Right atrium auricular region (tissue), 2 donors: ENCODE data around the gene GMDS. TPM values are rescaled to one million over a fixed set of nuclear protein-coding genes. Genes with fewer than 3 reads are reported as not detected.

Experiments used
- DNase-seq: peaks from one replicate; pipeline ENCODE4 v3.0.0-alpha.2; 2019; ENCODE audit warnings: low spot score
- H3K27ac ChIP-seq, 2 donors: fragments of 200-600 bp; sonication (generic); 1 replicate in 1 of 2; 2 replicates in 1 of 2; pipeline ENCODE4 v1.5.1; 2016 to 2019
- H3K27me3 ChIP-seq, 2 donors: fragments of 200-600 bp; sonication (generic); one replicate each; pipeline versions ENCODE4 v1.5.1 to v1.6.0; 2017 to 2019
- H3K36me3 ChIP-seq: fragments of 200-600 bp; sonication (generic); one replicate; pipeline ENCODE4 v1.5.1; 2016
- H3K4me1 ChIP-seq, 2 donors: fragments of 200-600 bp; sonication (generic); one replicate each; pipeline versions ENCODE4 v1.5.1 to v1.6.0; 2017 to 2019
- H3K4me3 ChIP-seq, 2 donors: fragments of 200-600 bp; sonication (generic); 1 replicate in 1 of 2; 2 replicates in 1 of 2; pipeline ENCODE4 v1.5.1; 2017 to 2019; ENCODE audit warnings: mild to moderate bottlenecking in 1 of 2, moderate library complexity in 1 of 2
- H3K9me3 ChIP-seq, 2 donors: fragments of 200-600 bp; sonication (generic); one replicate each; pipeline ENCODE4 v1.5.1; 2019
- total RNA-seq, 2 donors: library from RNA; depleted of rRNA; stranded (reverse); fragments of >200 nt; gene quantifications; one replicate each; pipeline ENCODE4 v1.1.0, GENCODE V29; 2016
- TF ChIP-seq, protein P1 (sequence below), 2 donors: fragments of 200-600 bp; sonication (generic); IDR thresholded peaks; one replicate each; pipeline ENCODE4 v1.5.1; 2019; ENCODE audit warnings: antibody characterized with exemption in 2 of 2

The GMDS gene
- total RNA-seq, 2 donors from 2014 or later: 11.1 to 11.8 TPM

DNA sequence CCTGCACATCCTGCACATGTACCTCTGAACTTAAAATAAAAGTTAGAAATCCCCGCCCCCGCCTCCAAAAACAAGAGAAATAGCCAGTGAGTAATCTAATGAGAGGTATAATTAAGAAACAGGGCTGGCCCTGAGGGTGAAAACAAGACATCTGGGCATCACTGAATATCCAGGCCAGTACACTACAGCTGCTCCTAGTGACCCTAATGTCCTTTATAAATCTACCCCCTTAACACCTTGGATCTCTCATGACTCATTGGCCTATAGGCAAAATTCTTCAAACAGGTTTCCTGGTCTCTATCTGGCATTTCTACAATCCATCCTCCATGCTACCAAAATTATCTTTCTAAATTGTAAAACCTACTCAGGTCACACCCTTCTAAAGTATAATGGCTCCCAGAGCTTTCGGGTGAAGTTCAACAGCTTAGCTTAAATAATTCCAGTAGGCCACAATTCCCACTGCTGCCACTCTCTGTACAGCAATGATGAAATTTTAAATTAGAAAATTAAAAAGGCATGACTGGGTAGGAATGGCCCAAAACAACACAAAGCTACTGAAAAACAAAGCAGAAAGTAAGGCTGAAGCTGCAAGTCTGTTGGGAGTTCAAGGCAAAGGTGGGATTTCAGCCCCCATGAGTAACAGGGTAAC lies 260.9 kb downstream of the GMDS start:
- TF ChIP-seq, protein P1, sequence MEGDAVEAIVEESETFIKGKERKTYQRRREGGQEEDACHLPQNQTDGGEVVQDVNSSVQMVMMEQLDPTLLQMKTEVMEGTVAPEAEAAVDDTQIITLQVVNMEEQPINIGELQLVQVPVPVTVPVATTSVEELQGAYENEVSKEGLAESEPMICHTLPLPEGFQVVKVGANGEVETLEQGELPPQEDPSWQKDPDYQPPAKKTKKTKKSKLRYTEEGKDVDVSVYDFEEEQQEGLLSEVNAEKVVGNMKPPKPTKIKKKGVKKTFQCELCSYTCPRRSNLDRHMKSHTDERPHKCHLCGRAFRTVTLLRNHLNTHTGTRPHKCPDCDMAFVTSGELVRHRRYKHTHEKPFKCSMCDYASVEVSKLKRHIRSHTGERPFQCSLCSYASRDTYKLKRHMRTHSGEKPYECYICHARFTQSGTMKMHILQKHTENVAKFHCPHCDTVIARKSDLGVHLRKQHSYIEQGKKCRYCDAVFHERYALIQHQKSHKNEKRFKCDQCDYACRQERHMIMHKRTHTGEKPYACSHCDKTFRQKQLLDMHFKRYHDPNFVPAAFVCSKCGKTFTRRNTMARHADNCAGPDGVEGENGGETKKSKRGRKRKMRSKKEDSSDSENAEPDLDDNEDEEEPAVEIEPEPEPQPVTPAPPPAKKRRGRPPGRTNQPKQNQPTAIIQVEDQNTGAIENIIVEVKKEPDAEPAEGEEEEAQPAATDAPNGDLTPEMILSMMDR (IDR thresholded peaks at IDR 0.05): no peak
- H3K36me3 ChIP-seq: no peaks in the 10 kb centered on the region
- H3K27ac ChIP-seq: no peak overlapping the region
- H3K4me3 ChIP-seq: no peak overlapping the region
- H3K4me1 ChIP-seq: no peaks in the 10 kb centered on the region
- H3K27me3 ChIP-seq: no peaks in the 10 kb centered on the region
- peaks cover 0 to 26% of the 10 kb centered on the region in 2 donors for H3K9me3 ChIP-seq
- DNase-seq: no peak

DNA sequence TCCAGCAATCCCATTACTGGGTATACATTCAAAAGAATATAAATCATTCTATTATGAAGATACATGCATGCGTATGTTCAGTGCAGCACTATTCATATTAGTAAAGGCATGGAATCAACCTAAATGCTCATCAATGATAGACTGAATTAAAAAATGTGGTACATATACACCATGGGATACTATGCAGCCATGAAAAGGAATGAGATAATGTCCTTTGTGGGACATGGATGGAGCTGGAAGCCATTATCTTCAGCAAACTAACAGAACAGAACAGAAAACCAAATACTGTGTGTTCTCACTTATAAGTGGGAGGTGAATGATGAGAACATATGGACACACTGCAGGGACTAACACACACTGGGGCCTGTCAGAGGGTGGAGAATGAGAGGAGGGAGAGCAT lies 261.6 kb downstream of the GMDS start:
- no peak overlapping the region for H3K27ac ChIP-seq
- no peaks in the 10 kb centered on the region for H3K4me1 ChIP-seq
- peaks cover 0 to 26% of the 10 kb centered on the region in 2 donors for H3K9me3 ChIP-seq
- no peak for DNase-seq
- H3K36me3 ChIP-seq: no peaks in the 10 kb centered on the region
- no peak overlapping the region for H3K4me3 ChIP-seq
- TF ChIP-seq, protein P1 (IDR thresholded peaks at IDR 0.05): no peak
- no peaks in the 10 kb centered on the region for H3K27me3 ChIP-seq

DNA sequence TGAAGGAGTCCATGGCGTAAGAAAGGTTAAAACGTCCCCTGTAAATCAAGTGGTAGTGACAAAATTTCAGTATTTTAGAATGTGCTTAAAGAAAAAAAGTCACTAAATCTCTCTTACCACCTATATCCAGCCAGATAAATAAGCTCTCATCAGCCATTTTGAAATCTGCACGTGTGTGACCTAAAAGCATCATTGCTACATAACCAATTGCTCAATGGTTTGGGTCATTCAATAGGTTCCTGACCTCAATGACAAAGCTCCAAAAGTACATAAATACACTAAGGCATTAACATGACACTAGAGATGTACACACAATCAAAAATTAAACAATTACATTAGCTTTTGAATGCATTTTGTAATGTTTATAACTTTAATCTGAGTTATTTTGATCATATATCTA lies 272.4 kb downstream of the GMDS start:
- Histone ChIP-seq H3K4me1 (no peaks in the 10 kb centered on the region), H3K4me3 (no peak overlapping the region), H3K36me3 (no peaks in the 10 kb centered on the region), H3K9me3 (no peaks in the 10 kb centered on the region), H3K27me3 (no peaks in the 10 kb centered on the region), H3K27ac (no peak overlapping the region)
- TF ChIP-seq, protein P1 (IDR thresholded peaks at IDR 0.05): no peak
- DNase-seq: no peak

DNA sequence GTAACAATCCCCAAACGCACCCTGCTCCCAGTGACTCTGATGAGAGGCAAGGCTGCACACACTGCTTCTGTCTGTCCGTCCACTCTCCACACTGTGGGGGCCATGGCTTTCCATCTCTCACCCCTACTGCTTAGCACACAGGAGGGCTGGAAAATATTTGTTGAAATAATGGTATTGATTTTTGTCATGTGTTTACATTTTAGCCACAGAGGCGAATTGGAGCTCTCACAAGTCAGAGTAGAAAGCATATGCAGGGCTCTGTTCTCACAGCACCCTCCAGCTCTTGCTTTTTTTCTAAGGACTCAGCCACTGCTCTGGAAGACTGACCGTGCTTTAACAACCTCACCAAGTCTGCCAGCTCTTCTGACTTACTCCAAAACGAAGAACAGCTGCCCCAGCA lies 273.8 kb downstream of the GMDS start:
- no peaks in the 10 kb centered on the region for H3K4me1 ChIP-seq
- no peaks in the 10 kb centered on the region for H3K27me3 ChIP-seq
- no peaks in the 10 kb centered on the region for H3K36me3 ChIP-seq
- no peak overlapping the region for H3K4me3 ChIP-seq
- no peaks in the 10 kb centered on the region for H3K9me3 ChIP-seq
- DNase-seq: no peak
- TF ChIP-seq, protein P1 (IDR thresholded peaks at IDR 0.05): no peak
- no peak overlapping the region for H3K27ac ChIP-seq

DNA sequence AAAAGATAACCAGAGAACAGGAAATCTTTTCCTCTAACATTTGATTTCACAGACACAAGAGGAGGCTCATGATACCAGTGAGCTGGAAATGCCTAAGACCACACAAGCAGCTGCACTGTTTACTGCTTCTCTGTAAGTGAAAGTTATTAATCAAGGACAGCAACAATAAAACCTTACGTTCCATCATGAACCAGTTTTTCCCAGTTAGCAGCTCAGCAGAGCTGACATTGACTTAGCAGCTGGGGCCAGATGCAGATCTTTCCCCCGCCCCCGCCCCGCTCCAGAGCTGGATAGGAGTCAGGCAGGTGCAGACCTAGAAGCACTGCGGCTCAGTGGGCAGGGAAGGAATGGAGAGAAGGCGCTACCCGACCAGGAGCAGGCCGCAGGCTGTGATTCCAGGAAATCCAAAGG lies 275.2 kb downstream of the GMDS start:
- H3K4me1 ChIP-seq: no peaks in the 10 kb centered on the region
- no peak overlapping the region for H3K27ac ChIP-seq
- TF ChIP-seq, protein P1 (IDR thresholded peaks at IDR 0.05): no peak
- no peaks in the 10 kb centered on the region for H3K27me3 ChIP-seq
- no peaks in the 10 kb centered on the region for H3K9me3 ChIP-seq
- no peak for DNase-seq
- H3K36me3 ChIP-seq: no peaks in the 10 kb centered on the region
- no peak overlapping the region for H3K4me3 ChIP-seq

DNA sequence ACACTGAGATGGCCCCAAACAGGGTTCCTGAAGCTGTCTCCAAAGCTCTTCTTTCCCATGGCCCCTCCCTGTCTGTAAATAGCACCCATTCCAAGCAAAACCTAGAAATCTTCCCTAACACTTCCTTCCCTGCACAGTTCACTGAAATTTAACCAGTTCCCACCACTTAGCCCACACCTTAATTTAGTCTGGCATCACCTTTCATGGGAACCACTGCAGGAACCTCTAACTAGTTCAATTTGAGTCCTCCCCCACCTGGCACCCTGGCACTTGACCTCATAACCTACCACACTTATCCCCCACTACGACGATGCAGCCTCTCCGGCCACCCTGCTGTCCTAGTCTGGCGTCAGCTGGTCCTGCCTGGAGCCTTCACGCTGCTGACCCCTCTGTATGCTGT lies 278.7 kb downstream of the GMDS start:
- no peak for DNase-seq
- no peaks in the 10 kb centered on the region for H3K27me3 ChIP-seq
- no peak overlapping the region for H3K4me3 ChIP-seq
- no peaks in the 10 kb centered on the region for H3K9me3 ChIP-seq
- TF ChIP-seq, protein P1 (IDR thresholded peaks at IDR 0.05): no peak
- no peak overlapping the region for H3K27ac ChIP-seq
- H3K36me3 ChIP-seq: no peaks in the 10 kb centered on the region
- no peaks in the 10 kb centered on the region for H3K4me1 ChIP-seq
